Occipital lobe (tissue), 2 donors: ENCODE results near the gene STAT3. TPM values are rescaled to one million over a fixed set of nuclear protein-coding genes. Genes with fewer than 3 reads are reported as not detected.
"Not testable (repeated sequence)": the region's sequence is repeated elsewhere in the genome, so short reads cannot be mapped to it uniquely, and the experiment has no call there.

ENCODE experiments used
- DNase-seq: peaks from one replicate; lab custom pipeline; 2025; lab: John Stamatoyannopoulos, UW
- total RNA-seq: library from RNA; depleted of rRNA; stranded (reverse); fragments of >200 nt; gene quantifications from one replicate; pipeline ENCODE4 v1.2.3, GENCODE V29; 2014

The STAT3 gene
- total RNA-seq, 1 donor from 2014 or later = 25.1 TPM

- DNase-seq = not testable (repeated sequence)
Measured at GRCh38 chr17:42317967-42318366, 70.3 kb downstream of the STAT3 start.

DNA sequence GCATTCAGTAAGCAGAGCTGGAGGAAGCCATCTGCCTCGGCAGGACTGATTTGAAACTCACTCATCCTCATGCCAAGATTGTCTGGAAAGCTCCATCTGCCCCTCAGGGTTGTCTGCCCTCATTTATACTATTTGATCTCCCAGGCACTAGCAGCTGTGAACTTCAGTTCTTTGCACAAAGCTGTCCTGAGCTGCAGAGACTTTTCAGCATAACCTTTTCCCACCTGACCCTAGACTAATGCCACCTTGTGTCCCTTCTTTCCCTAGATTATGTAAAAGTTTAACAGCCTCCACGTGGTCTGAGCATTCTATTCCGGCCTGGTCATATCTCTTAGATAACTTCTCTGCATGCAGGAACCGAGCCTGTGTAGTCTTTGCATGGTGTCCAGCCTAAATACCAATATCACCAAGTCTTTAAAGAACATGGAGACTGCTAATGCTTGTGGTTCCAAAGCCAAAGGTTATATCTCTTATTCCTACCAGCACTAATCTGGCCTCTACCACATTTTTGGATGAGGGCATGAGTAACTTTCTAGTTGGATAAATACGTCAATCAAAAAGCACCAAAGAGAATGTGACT, 70.9 kb downstream of the STAT3 start:
- no peak for DNase-seq

DNA sequence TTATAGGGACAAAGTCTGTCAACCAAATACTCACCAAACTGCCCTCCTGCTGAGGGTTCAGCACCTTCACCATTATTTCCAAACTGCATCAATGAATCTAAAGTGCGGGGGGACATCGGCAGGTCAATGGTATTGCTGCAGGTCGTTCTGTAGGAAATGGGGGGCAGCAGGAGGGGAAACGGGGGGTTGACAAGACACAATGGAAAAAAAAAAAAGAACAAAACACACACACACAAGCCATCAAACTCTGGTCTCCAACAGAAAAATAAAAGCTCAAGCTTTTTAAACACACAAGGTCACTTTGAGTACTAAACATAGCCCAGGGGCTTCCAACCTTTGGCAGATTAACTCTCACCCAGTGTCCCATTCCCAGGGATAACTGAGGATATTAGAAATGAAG, 71.5 kb downstream of the STAT3 start:
- DNase-seq = no peak

GRCh38 chr17:42315402-42316156, 72.7 kb downstream of the STAT3 start:
- no peak for DNase-seq

DNA sequence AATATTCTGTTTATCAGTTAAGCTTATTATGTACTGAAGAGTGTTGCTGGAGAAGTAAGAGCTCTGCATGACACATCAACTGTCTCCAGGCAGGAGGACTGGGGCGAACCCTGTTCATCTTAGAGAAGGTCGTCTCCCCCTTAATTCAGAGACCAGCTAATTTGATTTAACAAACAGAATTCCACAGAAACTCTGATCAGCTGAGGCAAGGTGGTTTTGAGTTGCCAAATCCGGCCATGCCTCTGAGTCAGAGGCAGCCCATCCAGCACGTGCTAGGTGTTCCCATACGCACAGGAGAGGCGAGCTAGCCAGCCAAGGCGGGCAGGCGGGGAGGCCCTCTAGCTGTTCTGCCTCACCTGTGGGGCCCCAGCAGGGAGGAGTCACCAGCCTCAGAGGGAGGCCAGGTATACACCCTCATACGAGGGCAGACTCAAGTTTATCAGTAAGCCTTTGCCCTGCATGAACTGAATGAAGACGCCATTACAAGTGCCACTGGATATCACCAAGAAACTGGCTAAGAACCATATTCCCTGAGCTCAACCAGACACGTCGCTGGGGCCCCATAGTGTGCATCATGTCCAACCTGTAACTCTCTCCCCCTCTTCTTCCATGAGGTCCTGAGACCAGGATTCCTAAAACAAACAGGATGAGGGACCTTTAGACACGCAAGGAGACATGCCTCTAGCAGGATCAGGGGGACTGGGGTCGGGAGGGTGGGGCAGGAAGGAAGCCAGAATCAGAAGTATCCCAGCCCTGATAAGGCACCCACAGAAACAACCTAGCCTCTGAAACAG, 74.3 kb downstream of the STAT3 start:
- DNase-seq = no peak

DNA sequence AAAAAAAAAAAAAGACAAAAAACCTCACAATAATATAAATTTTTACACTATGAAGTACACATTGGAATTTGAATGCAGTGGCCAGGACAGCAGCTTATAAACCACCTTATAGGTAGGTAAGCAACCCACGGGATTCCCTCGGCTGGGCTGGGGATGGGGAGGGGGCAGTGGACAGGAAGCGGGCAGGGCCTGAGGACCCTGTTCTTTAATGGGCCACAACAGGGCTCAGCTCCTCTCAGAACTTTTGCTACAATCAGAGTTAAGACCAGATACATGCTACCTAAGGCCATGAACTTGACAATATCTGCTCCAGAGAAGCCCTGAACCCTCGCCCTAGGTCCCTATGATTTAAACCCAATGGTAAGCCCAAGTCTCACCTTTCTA, 74.9 kb downstream of the STAT3 start:
- DNase-seq = no peak

DNA sequence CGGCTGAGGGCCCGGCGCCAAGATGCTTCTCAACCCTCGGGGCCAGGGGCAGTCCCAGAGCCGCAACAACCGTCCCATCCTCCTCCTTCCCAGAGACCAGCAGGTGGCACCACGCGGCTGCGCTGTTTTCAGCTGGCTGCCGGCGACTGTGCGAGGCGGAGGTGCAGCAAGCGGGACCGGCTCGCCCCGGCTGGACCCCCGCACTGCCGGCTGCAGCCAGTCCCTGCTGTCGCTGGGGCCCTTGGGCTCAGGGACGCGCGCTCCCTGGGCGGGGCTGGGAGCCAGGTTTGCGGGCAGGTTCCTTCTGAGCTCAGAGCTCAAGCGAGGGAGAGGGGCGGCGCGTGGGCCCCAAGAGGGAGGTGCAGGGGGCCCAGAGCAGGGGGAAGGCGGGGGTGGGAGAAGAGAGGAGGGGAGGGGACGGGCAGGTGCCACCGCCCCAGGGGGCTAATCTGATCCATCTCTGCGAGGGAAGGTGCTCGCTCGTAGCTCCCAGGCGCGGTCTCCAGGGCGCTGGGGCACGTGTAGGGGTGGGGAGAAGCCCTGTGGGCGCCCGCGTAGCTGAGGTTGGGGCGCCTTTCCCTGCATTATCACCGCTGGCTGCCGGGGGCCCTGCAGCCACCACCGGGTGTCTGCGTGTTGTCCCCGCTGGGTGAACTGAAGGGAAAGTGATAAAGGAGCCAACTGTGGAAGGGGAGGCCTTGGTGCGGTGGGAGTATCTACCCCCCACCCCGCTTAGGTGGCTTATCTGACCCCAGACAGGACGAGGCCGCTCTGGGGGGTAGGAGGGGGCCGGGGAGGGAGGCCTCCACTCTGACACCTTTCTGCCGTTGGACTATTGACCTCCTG, 75.7 kb downstream of the STAT3 start:
- DNase-seq = peak; percentile 76

GRCh38 chr17:42312035-42312284, 76.3 kb downstream of the STAT3 start:
- no peak for DNase-seq

DNA sequence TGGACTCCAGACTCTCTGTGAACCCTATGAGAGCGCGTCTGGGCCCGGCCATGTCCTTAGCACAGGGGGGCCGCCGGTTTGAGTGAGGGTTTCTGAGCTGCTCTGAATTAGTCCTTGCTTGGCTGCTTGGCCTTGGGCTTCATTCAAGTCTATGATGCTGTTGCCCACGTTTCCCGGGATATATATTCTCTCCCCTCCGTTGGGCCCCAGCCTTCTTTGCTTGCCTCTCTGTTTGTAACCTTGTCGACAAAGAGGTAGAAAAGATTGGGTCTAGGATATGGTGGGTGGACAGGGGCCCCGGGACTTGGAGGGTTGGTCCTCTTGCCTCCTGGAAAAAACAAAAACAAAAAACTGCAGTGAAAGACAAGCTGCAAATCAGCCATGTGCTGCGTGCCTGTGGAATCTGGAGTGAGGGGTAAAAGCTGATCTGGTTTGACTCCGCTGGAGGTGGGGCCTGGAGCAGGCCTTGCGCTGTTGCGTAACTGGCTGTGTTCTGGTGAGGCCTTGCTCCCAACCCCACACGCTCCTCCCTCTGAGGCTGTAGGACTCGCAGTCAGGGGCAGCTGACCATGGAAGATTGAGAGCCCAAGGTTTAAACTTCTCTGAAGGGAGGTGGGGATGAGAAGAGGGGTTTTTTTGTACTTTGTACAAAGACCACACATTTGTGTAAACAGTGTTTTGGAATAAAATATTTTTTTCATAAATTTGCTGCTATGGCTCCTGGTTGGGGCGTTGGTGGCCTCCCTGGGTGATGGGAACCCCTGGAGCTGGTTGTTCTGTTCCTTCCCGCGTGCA, 76.8 kb downstream of the STAT3 start:
- no peak for DNase-seq

GRCh38 chr17:42310787-42311215, 77.4 kb downstream of the STAT3 start:
- DNase-seq = no peak

DNA sequence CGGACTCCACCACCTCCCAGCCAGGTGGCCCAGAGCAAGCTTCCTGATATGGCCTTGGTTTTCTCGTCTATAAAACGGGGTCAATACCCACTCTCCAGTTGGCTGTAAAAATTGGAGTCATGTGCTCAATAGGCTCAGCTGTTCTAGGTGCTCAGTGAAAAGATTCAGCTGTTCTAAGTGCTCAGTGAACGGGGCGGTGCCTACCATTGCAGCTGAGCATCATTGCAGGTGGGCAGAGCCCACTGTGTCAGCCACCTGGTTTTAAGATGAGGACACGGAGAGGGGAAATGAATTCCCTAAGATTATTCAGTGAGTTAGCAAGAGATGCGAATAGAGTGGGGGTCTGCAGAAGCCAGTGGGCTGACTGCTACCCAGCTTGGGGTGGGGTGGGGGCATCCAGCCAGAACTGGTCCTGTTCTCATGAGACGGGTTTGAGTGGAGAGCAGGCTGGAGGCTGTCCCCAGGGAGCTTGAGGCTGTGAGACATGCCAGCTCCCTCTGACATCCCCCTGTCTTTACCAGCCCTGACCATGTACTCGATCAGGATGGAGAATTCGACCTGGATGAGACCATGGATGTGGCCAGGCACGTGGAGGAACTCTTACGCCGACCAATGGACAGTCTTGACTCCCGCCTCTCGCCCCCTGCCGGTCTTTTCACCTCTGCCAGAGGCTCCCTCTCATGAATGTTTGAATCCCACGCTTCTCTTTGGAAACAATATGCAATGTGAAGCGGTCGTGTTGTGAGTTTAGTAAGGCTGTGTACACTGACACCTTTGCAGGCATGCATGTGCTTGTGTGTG, 78.1 kb downstream of the STAT3 start:
- DNase-seq = no peak

- no peak for DNase-seq
Measured at GRCh38 chr17:42309142-42309541, 79.1 kb downstream of the STAT3 start.

GRCh38 chr17:42308446-42308845, 79.8 kb downstream of the STAT3 start:
- no peak for DNase-seq

DNA sequence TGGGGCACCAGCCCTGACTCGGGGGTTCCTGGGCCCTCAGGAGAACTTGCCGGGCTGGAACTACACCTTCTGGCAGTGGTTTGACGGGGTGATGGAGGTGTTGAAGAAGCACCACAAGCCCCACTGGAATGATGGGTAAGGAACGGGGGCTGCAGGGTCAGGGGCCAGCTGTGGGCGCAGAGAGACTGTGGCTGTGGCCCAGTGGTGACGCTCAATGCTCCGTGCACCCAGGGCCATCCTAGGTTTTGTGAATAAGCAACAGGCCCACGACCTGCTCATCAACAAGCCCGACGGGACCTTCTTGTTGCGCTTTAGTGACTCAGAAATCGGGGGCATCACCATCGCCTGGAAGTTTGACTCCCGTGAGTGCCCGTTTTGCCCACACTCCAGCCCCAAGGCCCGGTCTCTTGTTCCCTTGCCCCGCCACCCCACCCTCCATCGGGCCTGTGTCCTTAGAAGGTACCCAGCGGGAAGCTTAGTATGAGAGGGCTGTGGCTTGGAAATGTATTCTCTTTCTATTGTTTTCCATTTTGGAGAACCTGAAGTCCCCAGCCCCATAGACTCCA, 80.8 kb downstream of the STAT3 start:
- DNase-seq = no peak

DNA sequence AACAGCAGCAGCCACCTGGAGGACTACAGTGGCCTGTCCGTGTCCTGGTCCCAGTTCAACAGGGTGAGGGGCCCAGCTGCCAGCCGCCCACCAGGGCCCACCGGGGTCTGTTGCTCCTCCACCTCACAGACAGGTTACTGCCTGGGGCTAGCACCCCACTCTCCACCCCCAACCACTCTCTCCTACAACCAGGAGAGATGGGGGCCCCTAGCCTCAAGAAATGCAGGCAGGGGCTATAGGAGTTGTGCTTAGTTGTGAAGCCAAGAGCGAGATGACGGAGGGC, 81.9 kb downstream of the STAT3 start:
- no peak for DNase-seq

GRCh38 chr17:42305543-42306384, 82.5 kb downstream of the STAT3 start:
- DNase-seq = no peak

DNA sequence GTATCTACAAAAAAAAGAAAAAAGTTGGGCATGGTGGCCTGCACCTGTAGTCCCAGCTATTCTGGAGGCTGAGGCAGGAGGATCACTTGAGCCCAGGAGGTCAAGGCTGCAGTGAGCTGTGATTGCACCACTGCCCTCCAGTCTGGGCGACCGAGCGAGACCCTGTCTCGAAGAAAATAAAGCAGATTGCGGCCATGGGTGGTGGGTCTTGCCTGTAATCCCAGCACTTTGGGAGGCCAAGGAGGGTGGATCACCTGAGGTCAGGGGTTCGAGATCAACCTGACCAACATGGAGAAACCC, 83.3 kb downstream of the STAT3 start:
- not testable (repeated sequence) for DNase-seq

DNA sequence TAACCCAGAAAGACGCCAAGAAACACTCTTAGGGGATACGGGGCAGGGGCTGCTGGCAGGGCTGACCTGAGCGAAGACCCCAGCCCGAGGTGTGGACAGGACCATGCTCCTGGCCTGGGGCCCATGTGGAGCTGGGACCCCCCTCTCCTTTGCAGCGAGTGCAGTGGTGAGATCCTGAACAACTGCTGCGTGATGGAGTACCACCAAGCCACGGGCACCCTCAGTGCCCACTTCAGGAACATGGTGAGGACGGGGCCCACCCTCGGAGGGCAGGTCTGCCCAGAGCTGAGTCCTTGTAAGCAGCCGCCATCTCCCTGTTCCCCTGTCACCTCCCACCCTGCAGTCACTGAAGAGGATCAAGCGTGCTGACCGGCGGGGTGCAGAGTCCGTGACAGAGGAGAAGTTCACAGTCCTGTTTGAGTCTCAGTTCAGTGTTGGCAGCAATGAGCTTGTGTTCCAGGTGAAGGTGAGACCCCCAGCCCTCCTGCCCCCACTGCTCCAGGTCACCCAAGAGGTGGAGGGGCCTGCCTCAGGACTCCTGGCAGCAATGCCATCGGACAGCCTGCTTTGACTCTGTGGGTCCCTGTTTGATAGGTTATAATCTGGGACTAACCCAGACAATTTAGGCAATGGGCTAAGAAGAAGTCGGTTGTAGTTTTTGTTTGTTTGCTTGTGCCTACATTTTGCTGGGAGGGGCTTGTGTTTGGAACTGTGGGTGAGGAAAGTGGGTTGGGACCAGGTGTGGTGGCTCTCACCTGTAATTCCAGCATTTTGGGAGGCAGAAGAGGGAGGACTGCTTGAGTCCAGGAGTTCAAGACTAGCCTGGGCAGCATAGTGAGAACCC, 83.8 kb downstream of the STAT3 start:
- no peak for DNase-seq

DNA sequence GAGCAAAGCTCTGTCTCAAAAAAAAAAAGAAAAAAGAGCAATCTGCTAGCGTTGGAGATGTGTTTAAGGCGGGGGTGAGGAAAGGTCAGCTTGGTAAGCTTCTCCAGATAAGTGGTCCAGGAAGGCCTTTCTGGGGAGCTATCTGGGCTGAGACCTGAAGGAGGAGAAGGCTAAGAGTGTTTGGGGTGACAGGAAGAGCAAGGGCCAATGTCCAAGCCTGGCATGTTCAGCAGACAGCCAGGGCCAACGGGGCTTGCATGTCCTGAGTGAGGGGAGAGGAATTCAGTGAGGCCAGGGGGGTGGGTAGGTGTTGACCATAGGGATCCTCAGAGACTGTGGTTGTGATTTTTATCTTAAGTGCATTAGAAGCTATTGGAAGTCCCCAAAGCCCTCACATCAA, 84.5 kb downstream of the STAT3 start:
- DNase-seq = no peak
